GM18868 (cell line): ENCODE results near the gene IPO11.
A peak's percentile ranks its signal among the peaks of the same experiment; 100 is the strongest.

Experiments
- ATAC-seq: cut with Tn5 transposase; IDR thresholded peaks from one replicate; pipeline ENCODE4 v1.9.1; 2021; ENCODE audit warnings: mild to moderate bottlenecking, moderate library complexity; ENCODE audit not compliant: unreplicated experiment

IPO11 gene

GRCh38 chr5:62432621-62433064 lies 20.1 kb downstream of the IPO11 start:
- no peak for ATAC-seq

- ATAC-seq = no peak
These were observed 36.0 kb downstream of the IPO11 start for GRCh38 chr5:62448528-62448927.

- no peak for ATAC-seq
These were observed 37.7 kb downstream of the IPO11 start for GRCh38 chr5:62450259-62450658.

GRCh38 chr5:62457071-62457470 lies 44.5 kb downstream of the IPO11 start:
- no peak for ATAC-seq

- ATAC-seq = peak; percentile 92
These were observed 48.0 kb downstream of the IPO11 start for GRCh38 chr5:62460578-62460983.

- no peak for ATAC-seq
These were observed 49.0 kb downstream of the IPO11 start for GRCh38 chr5:62461561-62461960.

GRCh38 chr5:62465985-62466925 lies 53.7 kb downstream of the IPO11 start:
- ATAC-seq = no peak

- no peak for ATAC-seq
These were observed 60.6 kb downstream of the IPO11 start for GRCh38 chr5:62473209-62473608.

GRCh38 chr5:62475072-62475471 lies 62.5 kb downstream of the IPO11 start:
- no peak for ATAC-seq

- no peak for ATAC-seq
These were observed 65.2 kb downstream of the IPO11 start for GRCh38 chr5:62477801-62478200.

GRCh38 chr5:62483556-62483955 lies 71.0 kb downstream of the IPO11 start:
- ATAC-seq = no peak

GRCh38 chr5:62486672-62487071 lies 74.1 kb downstream of the IPO11 start:
- ATAC-seq = no peak

- no peak for ATAC-seq
These were observed 76.0 kb downstream of the IPO11 start for GRCh38 chr5:62488531-62488930.

- ATAC-seq = no peak
These were observed 76.9 kb downstream of the IPO11 start for GRCh38 chr5:62489471-62489870.

GRCh38 chr5:62494772-62495171 lies 82.2 kb downstream of the IPO11 start:
- ATAC-seq = no peak

- ATAC-seq = no peak
These were observed 84.3 kb downstream of the IPO11 start for GRCh38 chr5:62496876-62497275.

GRCh38 chr5:62498961-62499360 lies 86.4 kb downstream of the IPO11 start:
- no peak for ATAC-seq

GRCh38 chr5:62499756-62500155 lies 87.2 kb downstream of the IPO11 start:
- no peak for ATAC-seq

- ATAC-seq = no peak
These were observed 90.0 kb downstream of the IPO11 start for GRCh38 chr5:62502456-62503101.

- no peak for ATAC-seq
These were observed 91.6 kb downstream of the IPO11 start for GRCh38 chr5:62504129-62504528.

GRCh38 chr5:62506659-62507460 lies 94.3 kb downstream of the IPO11 start:
- no peak for ATAC-seq
